GM13977 (cell line): ENCODE data around the gene SNX15.

Source experiments
- DNase-seq: peaks from one replicate; pipeline ENCODE4 v3.0.0; 2012; ENCODE audit warnings: low spot score
- CTCF ChIP-seq: IDR thresholded peaks from 2 replicates; pipeline ENCODE4 v1.5.1; 2012; ENCODE audit warnings: mild to moderate bottlenecking, control low read depth; ENCODE audit not compliant: insufficient read depth; ENCODE audit errors: extremely low read depth, missing control alignments
- in situ Hi-C: fragments of 300-500 bp; cut with MboI; formaldehyde crosslinking; loops from one replicate; pipeline ENCODE4 v1.12.0; 2022; ENCODE audit warnings: low sequenced_read_pairs, low pct_unique_long_range_greater_than_20kb, mixed read lengths, inconsistent platforms; ENCODE audit not compliant: unreplicated experiment

Gene SNX15

GRCh38 chr11:65043881-65044501 is 16.8 kb downstream of the SNX15 start:
- in situ Hi-C loops: no loop called here
- TF ChIP-seq CTCF: no peak
- DNase-seq: no peak

GRCh38 chr11:65045061-65045460 is 17.8 kb downstream of the SNX15 start:
- no peak for DNase-seq
- in situ Hi-C loops: no loop called here
- no peak for TF ChIP-seq CTCF

- DNase-seq: no peak
- in situ Hi-C loops: no loop called here
- no peak for TF ChIP-seq CTCF
Measured at GRCh38 chr11:65045728-65046127, 18.5 kb downstream of the SNX15 start.

- in situ Hi-C loops: no loop called here
Measured at GRCh38 chr11:65047581-65048422, 20.6 kb downstream of the SNX15 start.

GRCh38 chr11:65051398-65051858 is 24.2 kb downstream of the SNX15 start:
- in situ Hi-C loops: no loop called here
- TF ChIP-seq CTCF: no peak
- no peak for DNase-seq

More at GRCh38 chr11:65047581-65048422, 20.6 kb downstream of the SNX15 start:
- DNase-seq: peak; percentile 65
- no peak for TF ChIP-seq CTCF

- no peak for TF ChIP-seq CTCF
- in situ Hi-C loops: no loop called here
- no peak for DNase-seq
Measured at GRCh38 chr11:65053827-65054508, 26.7 kb downstream of the SNX15 start.
